T-helper 22 cell (primary cell): ENCODE results near the gene HOMER2.
"Not testable (repeated sequence)": the region's sequence is repeated elsewhere in the genome, so short reads cannot be mapped to it uniquely, and the experiment has no call there.

Experiments used
- DNase-seq: peaks from one replicate; pipeline ENCODE4 v3.0.0-alpha.2; 2020; ENCODE audit warnings: low read depth

HOMER2 gene

DNA sequence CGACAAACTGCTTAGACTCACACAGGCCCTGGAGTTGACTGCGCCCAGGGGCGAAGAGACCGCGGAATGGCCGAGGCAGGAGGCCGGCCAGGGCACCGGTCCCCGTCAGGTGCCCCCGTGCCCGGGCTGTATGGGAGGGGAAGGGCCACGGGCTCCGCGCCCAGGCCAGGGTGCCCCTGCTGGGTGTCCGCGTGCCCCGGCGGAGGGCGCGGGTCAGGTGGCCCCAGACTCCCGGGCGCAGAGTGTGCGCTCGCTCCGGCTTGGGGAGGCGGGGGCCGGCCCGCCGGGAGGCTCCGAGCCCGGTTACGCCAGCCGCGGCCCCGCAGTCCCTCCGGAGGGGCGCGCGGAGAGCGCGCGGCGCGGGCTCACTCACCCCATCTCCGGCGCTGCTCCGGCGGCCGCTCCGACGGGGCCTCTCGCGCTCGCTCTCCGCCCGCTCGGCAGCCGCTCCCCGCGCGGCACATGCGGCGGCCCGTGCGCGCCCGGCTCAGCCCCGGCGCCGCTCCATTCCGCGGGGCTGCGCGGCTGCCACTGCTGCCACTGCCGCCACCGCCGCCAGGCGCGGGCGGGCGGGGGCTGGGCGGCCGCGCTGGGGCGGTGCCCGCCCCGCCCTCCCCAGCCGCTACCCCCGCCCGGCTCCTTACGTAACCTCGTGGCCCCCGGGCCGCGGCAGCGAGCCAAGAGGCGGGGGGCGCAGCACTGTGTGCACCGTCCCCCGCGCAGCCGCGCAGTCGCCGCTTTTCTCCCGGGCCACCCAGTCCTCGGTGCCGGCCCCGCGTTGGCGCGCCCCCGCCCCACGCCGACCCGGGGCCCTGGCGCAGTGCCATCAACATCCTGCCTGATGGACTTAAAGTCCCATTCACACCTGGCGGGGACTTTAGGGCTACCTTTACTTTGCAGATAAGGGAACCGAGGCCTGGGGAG, at the start of gene HOMER2:
Gene HOMER2, minus strand, starts transcription at position 563 of the 924 bp plus-strand sequence. Its CDS starts 185 bp downstream, at position 378.
- no peak for DNase-seq

- DNase-seq: not testable (repeated sequence)
Observed at GRCh38 chr15:83000672-83001031, 48.1 kb upstream of the HOMER2 start.

- no peak for DNase-seq
Observed at GRCh38 chr15:82999905-83000671, 47.6 kb upstream of the HOMER2 start.

GRCh38 chr15:82999426-82999825, 46.9 kb upstream of the HOMER2 start:
- no peak for DNase-seq

- no peak for DNase-seq
Observed at GRCh38 chr15:82995938-82996337, 43.4 kb upstream of the HOMER2 start.

GRCh38 chr15:82995076-82995475, 42.6 kb upstream of the HOMER2 start:
- DNase-seq: no peak

DNA sequence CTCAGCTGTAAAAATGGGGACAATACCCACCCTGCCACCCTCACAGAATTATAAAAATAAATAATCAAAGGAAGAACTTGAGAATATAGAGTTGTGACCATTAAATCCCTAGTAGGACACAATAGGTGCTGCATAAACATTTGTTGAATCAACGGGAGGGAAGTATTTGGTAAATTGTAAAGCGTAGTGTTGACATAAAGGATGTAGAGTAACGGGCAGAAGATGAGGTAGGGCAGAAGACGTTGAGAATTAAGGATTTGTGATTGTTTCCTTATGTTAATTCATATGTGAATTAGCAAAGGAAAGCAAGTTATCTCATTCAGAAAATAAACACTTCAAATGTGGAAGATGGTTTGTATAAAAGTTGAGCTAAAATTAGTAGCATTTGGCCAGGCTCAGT, 40.6 kb upstream of the HOMER2 start:
- DNase-seq: no peak

DNA sequence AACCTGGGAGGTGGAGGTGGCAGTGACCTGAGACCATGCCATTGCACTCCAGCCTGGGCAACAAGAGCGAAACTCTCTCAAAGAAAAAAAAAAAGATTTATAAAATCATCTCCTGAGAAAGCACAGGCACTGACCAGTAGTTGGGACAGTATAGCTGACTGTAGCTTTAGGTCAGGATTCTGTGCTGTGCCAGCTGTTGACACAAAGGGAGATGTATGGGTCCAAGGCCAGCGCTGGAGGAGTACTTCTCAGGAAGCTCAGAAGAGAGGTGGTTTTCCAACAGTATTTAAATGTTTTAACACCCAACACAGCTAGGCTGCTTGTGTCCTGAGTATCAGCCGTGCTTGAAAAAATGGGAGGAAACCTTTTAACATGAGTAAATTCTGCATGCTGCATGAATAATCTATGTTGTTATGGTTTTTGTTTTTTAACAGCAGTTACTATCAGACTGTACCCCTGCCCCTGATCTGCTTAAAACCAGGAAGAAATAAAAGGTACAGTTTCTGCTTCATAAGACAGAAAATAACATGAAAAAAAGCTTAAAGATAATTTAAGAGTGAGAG, 40.0 kb upstream of the HOMER2 start:
- no peak for DNase-seq

GRCh38 chr15:82986442-82986780, 33.9 kb upstream of the HOMER2 start:
- DNase-seq: no peak

DNA sequence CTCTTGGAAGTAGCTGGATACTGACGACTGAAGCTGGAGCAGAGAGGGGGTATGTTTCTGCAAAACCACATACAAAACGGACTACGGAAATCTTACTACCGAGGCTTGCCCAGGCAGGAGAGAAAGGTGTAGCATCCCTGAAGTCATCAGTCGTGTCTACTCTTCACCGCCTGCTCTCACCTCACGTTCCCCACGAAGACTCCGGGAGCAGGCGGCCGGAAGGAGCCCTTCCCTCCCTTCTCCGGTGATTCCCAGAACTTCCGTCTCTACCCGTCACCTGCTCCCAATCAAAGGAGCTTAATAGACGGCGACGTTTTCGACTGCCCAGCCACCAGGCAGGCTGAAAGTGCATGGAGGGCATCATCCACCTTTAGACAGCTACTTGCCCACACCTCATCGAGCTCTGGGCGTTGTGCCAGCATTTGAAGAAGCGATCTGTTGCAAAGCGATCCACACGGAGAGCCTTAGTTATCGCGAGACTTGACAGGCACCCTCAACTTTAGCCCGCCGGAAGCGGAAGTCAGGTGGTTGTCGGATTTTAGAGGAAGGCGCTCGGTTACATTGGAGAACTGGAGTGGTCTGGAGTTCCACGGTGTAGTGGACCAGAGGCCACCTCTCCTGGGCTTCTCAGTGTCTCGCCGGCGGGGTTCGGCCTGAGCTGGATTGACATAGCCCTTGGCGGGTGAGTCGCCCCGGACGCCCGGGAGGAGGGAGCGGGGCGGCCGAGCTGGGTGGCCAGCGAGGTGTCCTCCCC, 33.3 kb upstream of the HOMER2 start, which contains the start of gene RAMAC:
Gene RAMAC, plus strand, starts transcription at position 523 of the 754 bp plus-strand sequence. CDS start 2,809 bp downstream, outside the sequence.
- DNase-seq: peak; percentile 89

GRCh38 chr15:82980981-82981380, 28.5 kb upstream of the HOMER2 start:
- no peak for DNase-seq

GRCh38 chr15:82979726-82980125, 27.2 kb upstream of the HOMER2 start:
- no peak for DNase-seq

DNA sequence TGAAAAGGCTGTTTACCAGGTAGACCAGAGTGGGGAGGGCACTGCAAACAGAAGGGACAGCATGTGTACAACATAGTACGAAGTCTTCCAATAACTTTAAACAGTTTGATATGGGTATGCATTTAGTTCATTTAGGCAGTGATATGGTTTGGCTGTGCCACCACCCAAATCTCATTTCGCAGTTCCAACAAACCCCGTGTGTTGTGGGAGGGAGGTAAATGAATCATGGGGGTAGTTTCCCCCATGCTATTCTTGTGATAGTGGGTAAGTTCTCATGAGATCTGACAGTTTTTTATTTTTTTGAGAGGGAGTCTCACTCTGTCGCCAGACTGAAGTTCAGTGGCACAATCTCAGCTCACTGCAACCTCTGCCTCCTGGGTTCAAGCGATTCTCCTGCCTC, 25.9 kb upstream of the HOMER2 start:
- DNase-seq: no peak

GRCh38 chr15:82977076-82977475, 24.6 kb upstream of the HOMER2 start:
- DNase-seq: no peak

DNA sequence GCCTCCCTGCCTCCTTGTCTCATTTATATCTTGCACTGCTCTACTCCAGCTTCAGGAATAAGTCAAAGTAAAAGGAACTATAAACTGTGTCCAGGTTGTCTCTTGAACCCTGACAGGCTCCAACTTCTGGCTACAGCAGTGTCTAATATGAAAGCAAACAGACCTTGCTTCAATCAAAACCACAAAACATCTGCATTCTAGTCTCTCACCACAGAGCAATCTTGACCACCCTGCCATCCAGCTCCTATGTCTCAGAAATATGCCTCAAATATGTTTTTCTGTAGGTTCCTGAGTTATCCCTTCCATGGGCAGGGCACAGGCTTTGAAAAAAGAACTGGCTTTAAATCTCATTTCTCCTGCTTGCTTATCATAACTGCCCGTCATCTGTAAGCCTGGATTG, 20.5 kb upstream of the HOMER2 start:
- DNase-seq: no peak

DNA sequence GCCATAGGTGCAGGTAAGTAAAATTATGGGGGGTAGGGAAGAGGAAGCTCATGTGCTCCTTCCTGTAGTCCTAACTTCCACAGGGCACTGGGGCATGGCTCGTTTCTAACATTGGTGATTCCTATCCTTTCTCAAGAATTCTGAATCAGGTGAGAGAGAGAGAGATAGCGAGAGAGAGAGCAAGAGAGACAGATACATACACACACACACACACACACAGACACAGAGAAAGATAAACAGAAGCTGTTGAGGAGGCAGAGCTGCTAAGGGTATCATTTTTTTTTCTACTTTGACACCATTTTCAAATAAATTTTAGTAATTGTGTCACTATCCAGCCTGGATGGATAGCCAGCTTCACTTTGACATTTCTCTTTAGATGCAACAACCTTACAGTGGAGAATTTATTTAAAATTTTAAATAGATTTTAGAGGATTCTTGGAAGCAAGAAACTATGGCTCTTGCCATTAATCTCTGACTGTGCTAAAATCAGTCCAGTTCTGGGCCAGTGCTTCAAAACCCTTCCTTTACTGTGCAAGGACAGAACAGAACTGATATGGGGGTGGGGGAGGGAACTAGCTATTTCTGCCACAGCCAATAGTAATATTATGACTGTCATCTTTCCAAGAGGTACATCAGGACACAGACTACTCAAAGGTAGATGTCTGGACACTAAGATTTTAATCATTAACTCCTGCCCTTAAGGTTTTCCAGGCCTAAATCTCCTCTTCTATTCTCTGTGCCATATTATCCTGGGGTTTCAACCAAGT, 18.9 kb upstream of the HOMER2 start:
- DNase-seq: no peak

GRCh38 chr15:82970696-82971095, 18.2 kb upstream of the HOMER2 start:
- DNase-seq: no peak

DNA sequence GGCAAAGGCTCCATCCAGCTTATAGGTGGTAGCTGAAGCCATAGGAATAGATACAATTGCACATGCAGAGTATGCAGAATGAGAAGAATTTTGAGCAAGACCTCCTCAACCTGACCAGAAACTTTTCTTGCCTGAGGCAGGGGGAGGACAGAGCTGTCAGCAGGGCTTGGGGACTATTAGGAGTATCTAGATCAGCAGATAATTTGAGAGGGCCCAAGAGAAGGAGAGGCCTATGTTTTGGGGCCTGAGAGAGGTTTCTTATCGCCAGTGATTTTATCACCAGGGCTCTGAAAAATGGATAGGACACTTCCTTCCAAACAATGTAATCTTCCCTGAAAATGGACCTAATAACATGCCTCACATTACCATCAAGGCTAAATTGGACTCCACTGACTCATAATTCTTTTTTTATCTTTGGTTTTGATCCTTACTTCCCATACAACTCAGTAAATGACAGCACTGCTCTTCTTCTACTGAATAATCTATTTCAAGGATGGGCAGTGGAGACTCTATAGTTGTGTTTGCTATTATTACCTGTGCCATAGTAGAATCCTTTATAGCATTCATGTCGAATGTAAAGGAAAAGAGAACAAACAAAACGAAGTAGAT, 17.7 kb upstream of the HOMER2 start:
- DNase-seq: no peak

DNA sequence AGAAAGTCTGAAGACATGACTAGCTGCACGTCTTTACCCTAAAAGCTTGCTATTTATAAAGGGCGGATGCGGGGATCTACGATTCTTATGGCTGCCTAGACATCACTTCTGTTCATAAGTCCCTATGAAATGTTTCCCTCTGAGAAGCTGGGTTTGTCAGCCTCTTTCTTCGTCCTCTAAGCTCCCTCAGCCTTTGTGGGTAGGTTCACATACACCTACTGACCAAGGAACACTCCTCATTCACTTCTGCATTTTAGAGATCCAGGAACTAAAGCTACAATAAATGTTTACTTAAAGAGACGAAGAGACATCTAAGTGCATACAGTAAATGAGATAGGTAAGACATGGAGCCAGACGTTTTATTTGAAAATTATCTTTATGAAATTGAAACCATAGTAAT, 16.8 kb upstream of the HOMER2 start:
- no peak for DNase-seq

- no peak for DNase-seq
Observed at GRCh38 chr15:82968066-82968465, 15.5 kb upstream of the HOMER2 start.

- no peak for DNase-seq
Observed at GRCh38 chr15:82966671-82967071, 14.2 kb upstream of the HOMER2 start.
